GM13976 (cell line): Measurements from ENCODE around the gene KPTN.

ENCODE experiments used
- DNase-seq: peaks from one replicate; pipeline ENCODE4 v3.0.0; 2012; ENCODE audit warnings: low spot score
- in situ Hi-C: fragments of 300-500 bp; cut with MboI; formaldehyde crosslinking; loops from one replicate; pipeline ENCODE4 v1.12.0; 2022; ENCODE audit warnings: low sequenced_read_pairs, mixed read lengths, inconsistent platforms; ENCODE audit not compliant: unreplicated experiment
- TF ChIP-seq, protein P1 (sequence below): IDR thresholded peaks from 2 replicates; pipeline ENCODE4 v1.5.1; 2012; ENCODE audit warnings: borderline replicate concordance, mild to moderate bottlenecking; ENCODE audit not compliant: insufficient read depth; ENCODE audit errors: extremely low read depth, missing control alignments, control extremely low read depth

The KPTN gene

DNA sequence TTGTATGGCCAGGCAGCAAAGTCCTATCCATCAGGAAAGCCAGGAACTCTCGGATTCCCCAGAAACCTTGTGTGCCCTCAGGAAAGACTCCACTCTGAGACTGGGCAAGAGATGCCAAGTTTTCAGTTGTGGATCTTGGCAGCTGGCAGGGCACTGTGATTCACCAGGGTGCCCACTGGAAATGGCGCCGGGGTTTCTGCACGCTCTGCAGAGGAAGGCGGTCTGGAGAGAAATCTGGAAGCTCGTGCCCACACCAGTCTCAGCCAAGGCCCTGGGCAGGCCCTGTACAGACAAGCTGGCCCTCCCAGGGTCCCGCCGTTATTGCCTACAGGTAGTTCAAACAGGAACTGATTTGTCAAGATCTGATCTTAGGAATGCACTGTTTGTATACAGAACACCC is 26.0 kb upstream of the KPTN start:
- no peak for DNase-seq
- in situ Hi-C loops = no loop called here
- TF ChIP-seq, protein P1, sequence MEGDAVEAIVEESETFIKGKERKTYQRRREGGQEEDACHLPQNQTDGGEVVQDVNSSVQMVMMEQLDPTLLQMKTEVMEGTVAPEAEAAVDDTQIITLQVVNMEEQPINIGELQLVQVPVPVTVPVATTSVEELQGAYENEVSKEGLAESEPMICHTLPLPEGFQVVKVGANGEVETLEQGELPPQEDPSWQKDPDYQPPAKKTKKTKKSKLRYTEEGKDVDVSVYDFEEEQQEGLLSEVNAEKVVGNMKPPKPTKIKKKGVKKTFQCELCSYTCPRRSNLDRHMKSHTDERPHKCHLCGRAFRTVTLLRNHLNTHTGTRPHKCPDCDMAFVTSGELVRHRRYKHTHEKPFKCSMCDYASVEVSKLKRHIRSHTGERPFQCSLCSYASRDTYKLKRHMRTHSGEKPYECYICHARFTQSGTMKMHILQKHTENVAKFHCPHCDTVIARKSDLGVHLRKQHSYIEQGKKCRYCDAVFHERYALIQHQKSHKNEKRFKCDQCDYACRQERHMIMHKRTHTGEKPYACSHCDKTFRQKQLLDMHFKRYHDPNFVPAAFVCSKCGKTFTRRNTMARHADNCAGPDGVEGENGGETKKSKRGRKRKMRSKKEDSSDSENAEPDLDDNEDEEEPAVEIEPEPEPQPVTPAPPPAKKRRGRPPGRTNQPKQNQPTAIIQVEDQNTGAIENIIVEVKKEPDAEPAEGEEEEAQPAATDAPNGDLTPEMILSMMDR = no peak

DNA sequence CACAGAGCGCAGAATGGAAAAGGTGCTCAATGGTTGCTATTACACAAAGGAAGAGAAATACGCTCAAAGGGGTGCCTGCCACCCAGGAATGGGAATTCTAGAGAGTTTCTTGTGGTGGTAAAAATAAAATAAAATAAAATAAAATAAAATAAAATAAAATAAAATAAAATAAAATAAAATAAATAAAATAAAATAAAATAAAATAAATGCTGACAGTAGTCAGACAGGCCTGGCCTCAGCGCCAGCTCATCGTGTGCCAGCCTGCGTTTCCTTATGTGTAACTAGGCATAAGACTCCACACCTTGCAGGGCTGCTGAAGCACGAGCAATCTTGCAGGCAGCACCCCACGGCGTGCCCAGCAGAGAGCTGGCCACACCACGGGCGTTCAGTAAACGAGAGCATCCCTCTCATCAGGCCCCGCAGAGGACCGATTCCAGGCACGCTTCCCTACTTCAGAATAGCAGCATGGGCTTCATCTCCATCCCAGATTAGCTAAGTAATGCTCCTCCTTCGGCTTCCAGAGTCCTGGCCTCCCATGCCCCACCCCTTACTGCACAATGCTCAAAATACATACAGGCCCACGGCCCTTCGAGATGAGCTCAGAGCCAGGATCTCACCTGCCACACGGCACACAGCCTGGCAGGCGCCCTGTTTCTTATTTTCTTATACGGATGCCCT is 25.3 kb upstream of the KPTN start:
- no peak for DNase-seq
- in situ Hi-C loops = no loop called here
- TF ChIP-seq, protein P1 = no peak

DNA sequence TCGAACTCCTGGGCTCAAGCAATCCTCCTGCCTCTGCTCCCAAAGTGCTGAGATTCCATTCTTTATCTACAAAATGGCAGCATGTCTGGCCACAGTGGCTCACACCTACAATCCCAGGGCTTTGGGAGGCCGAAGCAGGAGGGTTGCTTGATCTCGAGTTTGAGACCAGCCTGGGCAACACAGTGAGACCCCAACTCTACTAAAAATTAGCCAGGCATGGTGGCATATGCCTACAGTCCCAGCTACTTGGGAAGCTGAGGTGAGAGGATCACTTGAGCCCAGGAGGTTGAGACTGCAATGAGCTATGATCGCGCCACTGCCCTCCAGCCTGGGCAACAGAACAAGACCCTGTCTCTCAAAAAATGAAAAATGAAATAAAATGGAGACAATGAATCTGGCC is 24.7 kb upstream of the KPTN start:
- TF ChIP-seq, protein P1 = no peak
- in situ Hi-C loops = no loop called here
- no peak for DNase-seq

- TF ChIP-seq, protein P1 = no peak
- DNase-seq = no peak
- in situ Hi-C loops = no loop called here
Observed at GRCh38 chr19:47507924-47508553, 24.0 kb upstream of the KPTN start.

DNA sequence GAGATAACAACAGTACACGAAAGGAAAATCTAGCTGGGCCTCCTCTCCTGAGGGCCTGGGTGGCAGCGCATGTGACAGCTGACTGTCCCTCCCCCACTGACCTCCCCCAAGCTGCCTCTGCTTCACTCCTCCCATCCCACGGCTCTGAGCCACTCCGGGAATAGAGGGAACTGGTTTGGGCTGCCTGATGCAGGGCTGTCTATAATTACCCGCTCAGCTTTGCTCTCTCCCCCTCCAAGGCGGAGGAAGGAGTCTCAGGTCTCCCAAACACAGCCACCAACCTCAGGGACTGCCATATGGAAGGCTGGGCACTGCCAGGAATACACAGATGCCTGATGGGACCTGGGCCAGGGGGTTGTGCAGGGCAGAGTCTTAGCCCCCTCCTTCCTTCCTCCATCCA is 23.0 kb upstream of the KPTN start:
- DNase-seq = no peak
- TF ChIP-seq, protein P1 = no peak
- in situ Hi-C loops = no loop called here

DNA sequence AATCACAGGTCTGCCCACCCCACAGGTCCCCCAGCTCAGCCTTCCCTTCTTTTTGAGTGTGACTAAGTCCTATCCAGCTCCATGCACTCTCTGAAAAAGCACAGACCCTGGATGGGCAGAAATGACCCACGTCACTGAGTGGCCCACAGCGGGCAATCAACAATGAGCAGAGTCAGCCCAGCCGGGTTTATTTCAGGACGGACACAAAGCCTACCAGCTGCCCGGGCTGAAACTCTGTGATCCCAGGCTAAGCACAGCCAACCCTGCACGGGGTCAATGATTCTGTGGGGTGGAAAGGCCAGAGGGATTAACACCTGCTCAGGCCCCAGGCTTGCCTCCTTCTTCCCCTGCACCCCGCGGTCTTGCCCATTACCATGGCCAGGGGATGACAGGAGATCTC is 22.4 kb upstream of the KPTN start:
- in situ Hi-C loops = no loop called here
- no peak for DNase-seq

More for the DNA sequence above, 22.4 kb upstream of the KPTN start:
- TF ChIP-seq, protein P1 = no peak
